Measurements from ENCODE around the gene RINT1. TPM values are rescaled to one million over a fixed set of nuclear protein-coding genes. Genes with fewer than 3 reads are reported as not detected.
A peak's percentile ranks its signal among the peaks of the same experiment; 100 is the strongest.

Gene RINT1
- total RNA-seq, 1 donor from 2014 or later, result 28.1 TPM

DNA sequence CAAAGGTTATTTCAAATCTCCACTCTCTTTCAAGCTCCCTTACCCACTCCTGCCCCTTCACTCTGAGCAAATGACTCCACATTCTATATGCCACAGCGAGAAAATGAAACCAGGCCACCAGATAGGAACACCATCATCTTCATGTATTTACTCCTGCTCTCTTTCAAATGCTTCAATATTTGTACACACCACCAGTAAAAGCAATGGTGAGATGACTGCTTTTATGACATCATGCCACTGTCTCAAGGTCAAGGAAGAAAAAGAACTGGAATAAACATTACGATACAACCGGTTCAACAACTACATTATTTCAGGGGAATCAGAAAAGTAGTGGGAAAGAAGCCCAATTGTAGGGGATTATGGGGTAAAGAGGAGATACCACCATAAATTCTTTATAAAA lies 42.6 kb upstream of the RINT1 start:
- Histone ChIP-seq H3K27ac (ENCODE audit: low read depth, low read length) (no peak overlapping the region), H3K9me3 (ENCODE audit: insufficient read depth, low read depth, low read length) (no peaks in the 10 kb centered on the region), H3K4me1 (ENCODE audit: insufficient read depth, low read length) (peaks cover 15% of the 10 kb centered on the region), H3K4me2 (ENCODE audit: low read length) (no peak overlapping the region), H3K9ac (ENCODE audit: low read length) (no peak overlapping the region), H3K27me3 (ENCODE audit: insufficient read depth, low read length) (no peaks in the 10 kb centered on the region), H3K79me2 (ENCODE audit: insufficient read depth, low read length) (no peaks in the 10 kb centered on the region), H2AFZ (ENCODE audit: low read depth, low read length) (no peak overlapping the region), H4K20me1 (ENCODE audit: insufficient read depth, low read length) (no peaks in the 10 kb centered on the region), H3K36me3 (ENCODE audit: insufficient read depth, low read length) (peaks cover 6% of the 10 kb centered on the region), H3K4me3 (ENCODE audit: insufficient read depth, low read depth, low read length) (no peak overlapping the region)
- Mint-ChIP-seq H3K4me1 (ENCODE audit: low read depth, unreplicated experiment) (peaks cover 31% of the 10 kb centered on the region), H3K36me3 (ENCODE audit: low read depth, unreplicated experiment) (peaks cover 3% of the 10 kb centered on the region), H3K27ac (ENCODE audit: unreplicated experiment) (no peak overlapping the region), H3K27me3 (ENCODE audit: low read depth, unreplicated experiment) (no peaks in the 10 kb centered on the region), H3K4me3 (ENCODE audit: unreplicated experiment) (no peak overlapping the region), H3K9me3 (ENCODE audit: unreplicated experiment) (no peaks in the 10 kb centered on the region)
- DNase-seq (ENCODE audit: low read depth) (no peak), FAIRE-seq (no peak)
- TF ChIP-seq, protein P1, sequence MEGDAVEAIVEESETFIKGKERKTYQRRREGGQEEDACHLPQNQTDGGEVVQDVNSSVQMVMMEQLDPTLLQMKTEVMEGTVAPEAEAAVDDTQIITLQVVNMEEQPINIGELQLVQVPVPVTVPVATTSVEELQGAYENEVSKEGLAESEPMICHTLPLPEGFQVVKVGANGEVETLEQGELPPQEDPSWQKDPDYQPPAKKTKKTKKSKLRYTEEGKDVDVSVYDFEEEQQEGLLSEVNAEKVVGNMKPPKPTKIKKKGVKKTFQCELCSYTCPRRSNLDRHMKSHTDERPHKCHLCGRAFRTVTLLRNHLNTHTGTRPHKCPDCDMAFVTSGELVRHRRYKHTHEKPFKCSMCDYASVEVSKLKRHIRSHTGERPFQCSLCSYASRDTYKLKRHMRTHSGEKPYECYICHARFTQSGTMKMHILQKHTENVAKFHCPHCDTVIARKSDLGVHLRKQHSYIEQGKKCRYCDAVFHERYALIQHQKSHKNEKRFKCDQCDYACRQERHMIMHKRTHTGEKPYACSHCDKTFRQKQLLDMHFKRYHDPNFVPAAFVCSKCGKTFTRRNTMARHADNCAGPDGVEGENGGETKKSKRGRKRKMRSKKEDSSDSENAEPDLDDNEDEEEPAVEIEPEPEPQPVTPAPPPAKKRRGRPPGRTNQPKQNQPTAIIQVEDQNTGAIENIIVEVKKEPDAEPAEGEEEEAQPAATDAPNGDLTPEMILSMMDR (IDR thresholded peaks at IDR 0.05; ENCODE audit: insufficient read depth, low read depth, low read length), result no peak
- no peak for TF ChIP-seq EZH2 (IDR thresholded peaks at IDR 0.05; ENCODE audit: insufficient read depth, low read length)

DNA sequence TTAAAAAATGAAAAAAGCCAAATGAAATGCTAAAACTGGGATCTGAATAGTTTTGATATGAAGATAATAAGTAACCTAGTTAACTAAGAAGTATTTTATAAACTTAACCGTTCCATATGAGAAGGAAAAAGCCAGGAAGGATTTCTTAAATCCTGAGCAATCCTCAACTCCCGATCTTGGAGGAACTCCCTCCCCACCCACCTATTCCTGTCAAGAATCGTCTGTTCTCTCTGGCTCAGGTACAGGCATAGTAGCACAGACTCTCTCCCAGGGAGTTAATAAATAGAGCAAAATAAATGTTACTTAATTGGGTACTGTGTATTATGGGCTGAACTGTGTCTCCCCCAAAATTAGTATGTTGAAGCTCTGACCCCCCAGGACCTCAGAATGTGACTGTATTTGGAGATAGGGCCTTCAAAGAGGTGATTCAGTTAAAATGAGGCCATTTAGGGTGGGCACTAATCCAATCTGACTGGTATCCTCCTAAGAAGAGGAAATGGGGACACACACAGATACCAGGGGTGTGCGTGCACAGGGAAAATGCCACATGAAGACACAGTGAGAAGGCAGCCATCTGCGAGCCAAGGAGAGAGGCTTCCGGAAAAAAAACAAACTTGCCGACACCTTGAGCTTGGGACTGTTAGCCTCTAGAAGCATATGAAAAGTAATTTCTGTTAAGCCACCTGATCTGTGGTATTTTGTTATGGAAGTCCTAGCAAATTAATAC lies 38.6 kb upstream of the RINT1 start:
- H3K4me2 ChIP-seq (ENCODE audit: low read length), result peak overlapping the region; percentile 49
- H3K27ac ChIP-seq (ENCODE audit: low read depth, low read length), result peak overlapping the region; percentile 50
- DNase-seq (ENCODE audit: low read depth), result peak; percentile 19

More for the DNA sequence above, 38.6 kb upstream of the RINT1 start:
- H3K9ac ChIP-seq (ENCODE audit: low read length), result peak overlapping the region; percentile 36
- no peak overlapping the region for H3K4me3 ChIP-seq (ENCODE audit: insufficient read depth, low read depth, low read length)
- no peaks in the 10 kb centered on the region for H3K36me3 ChIP-seq (ENCODE audit: insufficient read depth, low read length)
- H3K4me1 ChIP-seq (ENCODE audit: insufficient read depth, low read length), result peaks cover 19% of the 10 kb centered on the region
- H4K20me1 ChIP-seq (ENCODE audit: insufficient read depth, low read length), result no peaks in the 10 kb centered on the region
- Mint-ChIP-seq H3K4me1 (ENCODE audit: low read depth, unreplicated experiment) (peaks cover 35% of the 10 kb centered on the region), H3K36me3 (ENCODE audit: low read depth, unreplicated experiment) (no peaks in the 10 kb centered on the region), H3K9me3 (ENCODE audit: unreplicated experiment) (no peaks in the 10 kb centered on the region), H3K27me3 (ENCODE audit: low read depth, unreplicated experiment) (no peaks in the 10 kb centered on the region), H3K27ac (ENCODE audit: unreplicated experiment) (peak overlapping the region; percentile 67), H3K4me3 (ENCODE audit: unreplicated experiment) (peak overlapping the region; percentile 51)
- TF ChIP-seq, protein P1 (IDR thresholded peaks at IDR 0.05; ENCODE audit: insufficient read depth, low read depth, low read length), result no peak
- TF ChIP-seq EZH2 (IDR thresholded peaks at IDR 0.05; ENCODE audit: insufficient read depth, low read length), result no peak
- no peak for FAIRE-seq
- no peaks in the 10 kb centered on the region for H3K79me2 ChIP-seq (ENCODE audit: insufficient read depth, low read length)
- no peak overlapping the region for H2AFZ ChIP-seq (ENCODE audit: low read depth, low read length)
- no peaks in the 10 kb centered on the region for H3K9me3 ChIP-seq (ENCODE audit: insufficient read depth, low read depth, low read length)
- H3K27me3 ChIP-seq (ENCODE audit: insufficient read depth, low read length), result no peaks in the 10 kb centered on the region
